DOHH2 (cell line): ENCODE data around the gene LRATD1.

ENCODE experiments used
- CTCF ChIP-seq: fragments of 200-600 bp; sonication (generic); IDR thresholded peaks from one replicate; pipeline ENCODE4 v1.5.1; 2014; ENCODE audit warnings: antibody characterized with exemption, mild to moderate bottlenecking, low read depth, low read length; ENCODE audit not compliant: poor library complexity, severe bottlenecking
- EZH2phosphoT487 ChIP-seq: fragments of 200-600 bp; sonication (generic); IDR thresholded peaks from 2 replicates; pipeline ENCODE4 v1.6.1; 2017; ENCODE audit warnings: borderline replicate concordance, mild to moderate bottlenecking, antibody characterized with exemption, low read length, moderate library complexity, mixed read lengths

GRCh38 chr2:14661163-14661562 lies 28.6 kb downstream of the LRATD1 start:
- TF ChIP-seq CTCF (no peak), EZH2phosphoT487 (no peak)
